Regular cardiac myocyte (primary cell): Measurements from ENCODE around the gene ZCWPW2. TPM values are rescaled to one million over a fixed set of nuclear protein-coding genes. Genes with fewer than 3 reads are reported as not detected.

Experiments used
- total RNA-seq: library from RNA; depleted of rRNA; stranded (reverse); fragments of >200 nt; gene quantifications from 2 replicates; pipeline ENCODE4 v1.2.3, GENCODE V29; 2014

ZCWPW2 gene
- 0.38 and 1.4 TPM in 2 replicates for total RNA-seq

GRCh38 chr3:28348629-28349468 is at the start of gene ZCWPW2, which contains the start of gene AZI2:
ZCWPW2 (plus strand) TSS chr3:28348721; CDS start chr3:28413069, 64,348 bp downstream.
AZI2 (minus strand) TSS chr3:28348824; CDS start chr3:28340617, 8,207 bp downstream.

Other genes starting within 250 kb of the ZCWPW2 start
- gene CMC1, start 107.1 kb upstream of the ZCWPW2 start, total RNA-seq = 2.5 and 5.4 TPM in 2 replicates
- gene AZI2, start 103 bp downstream of the ZCWPW2 start, total RNA-seq = 61.2 and 134 TPM in 2 replicates